Gastrocnemius medialis (tissue), 4 donors: Measurements from ENCODE around the gene SLC35C1.

Source experiments
- CTCF ChIP-seq, 5 experiments: fragments of 450-650 bp in 3 of 5; fragments of 200-600 bp in 2 of 5; sonication (generic) in 2 of 5; IDR thresholded peaks in 4 of 5; conservative IDR thresholded peaks in 1 of 5; 1 replicate in 4 of 5; 2 replicates in 1 of 5; pipeline ENCODE4 v1.5.1; 2016 to 2019; ENCODE audit warnings: antibody characterized with exemption in 5 of 5, mild to moderate bottlenecking in 3 of 5, moderate library complexity in 3 of 5
- POLR2A ChIP-seq, 2 donors: fragments of 450-650 bp; IDR thresholded peaks; one replicate each; pipeline ENCODE4 v1.6.1; 2017; ENCODE audit warnings: antibody characterized with exemption in 2 of 2, mild to moderate bottlenecking in 2 of 2, moderate library complexity in 2 of 2

- TF ChIP-seq CTCF (IDR thresholded peaks at IDR 0.05 in 4 of 5, conservative IDR thresholded peaks at IDR 0.05 in 1 of 5) (no peak), POLR2A (IDR thresholded peaks at IDR 0.05) (peak; percentile 99)
Observed at GRCh38 chr11:45846974-45847910, 42.3 kb downstream of the SLC35C1 start, which contains the start of gene CRY2.
